ENCODE measurements around the gene SP3.

The SP3 gene

DNA sequence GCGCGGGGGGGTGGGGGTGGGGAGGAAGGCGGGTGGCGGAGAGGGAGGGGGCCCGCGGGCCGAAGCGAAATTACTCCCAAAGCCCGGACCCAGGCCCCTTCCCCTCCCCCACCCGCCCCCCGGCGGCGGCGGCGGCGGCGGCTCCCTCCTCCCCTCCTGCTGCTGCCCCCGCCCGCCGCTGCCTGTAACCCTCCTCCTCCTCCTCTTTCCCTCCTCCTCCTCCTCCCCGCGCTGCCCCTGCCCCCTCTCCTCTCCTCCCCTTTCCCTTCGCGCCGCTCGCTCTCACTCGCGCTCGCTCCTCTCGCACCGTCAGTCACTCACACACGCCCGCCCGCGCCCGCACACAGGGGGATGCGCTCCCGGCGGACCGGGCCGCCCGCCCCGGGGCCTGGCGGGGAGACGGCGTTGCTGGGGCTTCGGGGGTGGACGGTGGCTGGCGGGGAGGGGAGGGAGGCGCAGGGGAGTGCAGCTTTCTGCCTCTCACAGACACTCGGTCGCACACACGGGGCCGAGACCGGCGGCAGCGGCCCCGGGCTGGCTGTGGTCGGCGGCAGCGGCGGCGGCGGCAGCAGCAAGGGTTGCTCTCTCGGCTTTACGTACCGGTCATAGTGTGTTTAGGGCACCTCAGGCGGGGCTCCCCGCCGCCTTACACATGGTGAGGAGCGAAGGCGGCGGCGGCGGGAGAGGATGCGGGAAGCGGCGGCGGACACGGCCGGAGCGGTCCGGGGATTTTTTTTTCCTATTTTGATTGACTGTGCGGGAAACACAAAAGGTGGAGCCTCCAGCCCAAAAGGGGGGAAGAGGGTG, 405 bp downstream of the SP3 start:
- DNase-seq, result peak; percentile 90

DNA sequence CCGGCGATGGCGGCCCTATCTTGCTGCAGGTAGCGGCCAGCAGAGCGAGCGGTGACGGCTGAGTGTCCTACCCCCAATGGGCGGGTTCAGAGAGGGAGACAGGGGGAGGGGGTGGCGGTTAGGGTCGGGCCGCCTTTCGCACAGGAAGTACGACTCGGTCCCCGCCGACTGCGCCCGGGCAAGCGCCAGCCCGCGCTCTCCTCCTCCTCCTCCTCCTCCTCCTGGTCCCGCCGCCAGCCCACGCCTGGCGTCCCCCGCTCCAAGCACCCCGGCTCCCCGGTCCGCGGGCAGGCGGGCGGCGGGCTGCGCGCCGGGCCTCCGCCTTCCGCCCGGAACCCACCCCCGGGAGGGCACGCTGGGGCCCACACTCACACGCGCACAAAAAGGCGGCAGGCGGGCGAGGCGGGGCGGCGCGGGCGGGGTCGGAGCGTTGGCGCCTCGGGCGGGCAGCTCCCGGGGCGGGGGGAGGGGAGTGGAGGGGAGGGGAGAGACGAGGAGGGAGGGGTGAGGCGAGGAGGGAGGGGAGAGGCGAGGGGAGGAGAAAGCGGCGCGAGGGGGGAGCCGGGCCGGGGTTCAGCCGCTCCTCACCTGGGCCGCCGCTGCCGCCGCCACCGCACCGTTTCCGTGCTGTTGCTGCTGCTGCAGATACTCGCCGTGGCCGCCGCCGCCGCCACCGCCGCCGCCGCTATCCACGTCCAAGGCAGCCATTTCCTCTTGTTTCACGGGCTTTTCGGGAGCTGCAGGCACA, 1.2 kb downstream of the SP3 start:
- peak; percentile 95 for DNase-seq

DNA sequence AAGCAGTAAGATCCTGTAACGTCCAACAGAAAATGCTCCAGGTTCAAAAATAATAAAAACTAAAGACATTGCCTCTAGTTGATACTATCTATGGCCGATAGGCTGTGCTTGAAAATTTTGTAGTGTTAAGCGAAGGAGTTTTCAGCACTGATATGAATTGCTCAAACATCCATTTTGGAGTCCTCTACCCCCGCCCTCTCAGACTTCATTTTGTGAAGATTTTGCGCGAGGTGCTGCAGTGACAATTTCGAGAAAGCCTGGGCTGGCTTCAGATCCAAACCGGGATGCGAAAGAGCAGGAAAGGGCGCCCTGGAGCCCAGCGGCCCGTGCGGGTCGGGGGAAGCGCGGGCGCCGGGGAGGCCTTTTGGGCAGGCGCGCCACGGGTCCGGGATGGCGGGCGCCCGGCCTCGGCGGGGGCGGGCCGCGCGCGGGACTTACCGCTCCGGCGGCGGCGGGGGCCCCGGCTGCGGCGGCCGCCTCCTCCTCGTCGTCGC, 1.8 kb downstream of the SP3 start:
- DNase-seq, result peak; percentile 71

DNA sequence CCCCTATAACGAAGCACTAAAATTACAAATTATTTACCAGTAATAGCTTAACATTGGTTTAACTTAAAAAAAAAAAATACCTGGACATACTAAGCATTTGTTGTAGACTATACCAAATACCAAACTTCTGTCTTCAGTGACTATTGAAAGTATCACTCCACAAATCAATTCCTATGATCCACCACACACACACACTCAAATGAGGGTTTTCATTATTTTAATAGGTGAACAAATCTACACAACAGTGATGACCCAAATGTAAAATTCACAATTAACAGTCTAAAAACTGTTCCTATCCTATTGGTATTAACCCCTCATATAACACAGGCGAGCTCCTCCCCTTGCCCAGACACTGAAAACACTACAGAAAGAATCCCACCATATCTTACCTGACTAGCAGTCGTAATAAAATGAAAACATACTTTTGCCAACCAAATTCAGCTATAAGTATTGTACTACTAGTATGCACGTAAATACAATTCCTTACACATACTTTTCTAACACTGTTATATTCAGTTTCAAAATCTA, 2.5 kb downstream of the SP3 start:
- no peak for DNase-seq

DNA sequence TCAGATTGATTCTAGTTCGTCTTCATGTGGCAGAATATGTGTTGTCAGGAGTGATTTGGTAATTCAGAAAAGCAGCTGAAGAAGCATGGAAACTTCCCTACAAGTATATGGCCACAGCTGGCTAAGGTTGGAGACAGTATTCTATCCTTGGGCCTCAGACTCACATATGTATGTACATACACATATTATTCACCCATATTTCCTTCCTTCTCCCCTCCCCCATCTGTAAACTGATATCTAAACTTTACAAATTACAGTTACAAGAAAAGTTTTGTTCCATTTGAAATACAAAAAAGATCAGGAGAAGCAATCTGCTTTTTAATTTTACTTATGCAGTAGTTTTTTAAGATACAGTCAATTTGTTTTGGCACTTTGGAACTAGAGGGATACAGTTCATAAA, 3.1 kb downstream of the SP3 start:
- DNase-seq, result no peak

DNA sequence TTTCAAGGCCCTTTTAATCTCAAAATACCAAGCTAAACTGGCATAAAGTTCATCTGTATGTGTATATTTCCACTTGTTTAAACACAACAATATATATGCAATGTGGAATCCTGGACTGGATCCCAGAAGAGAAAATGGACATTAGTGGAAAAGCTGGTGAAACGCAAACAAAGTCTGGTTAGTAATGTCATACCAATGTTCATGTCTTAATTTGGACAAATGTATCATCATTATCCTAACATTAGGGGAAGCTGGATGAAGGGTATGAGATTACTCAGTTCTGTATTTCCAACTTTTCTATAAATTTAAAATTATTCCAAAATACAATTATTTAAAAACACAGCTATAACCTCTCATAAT, 3.8 kb downstream of the SP3 start:
- DNase-seq, result no peak

DNA sequence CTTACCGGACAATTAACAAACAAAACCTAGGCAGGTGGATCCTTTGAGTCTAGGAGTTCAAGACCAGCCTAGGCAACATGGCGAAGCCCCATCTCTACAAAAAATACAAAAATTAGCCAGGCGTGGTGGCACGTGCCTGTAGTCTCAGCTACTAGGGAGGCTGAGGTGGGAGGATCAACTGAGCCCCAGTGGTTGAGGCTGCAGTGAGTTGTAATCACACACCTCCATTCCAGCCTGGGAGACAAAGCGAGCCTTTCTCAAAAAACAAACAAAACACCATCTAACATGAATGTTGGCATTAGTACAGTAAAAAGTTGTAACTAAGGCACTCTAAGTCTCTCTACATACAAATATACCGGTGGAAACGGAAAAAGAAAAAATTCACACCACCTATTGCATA, 5.3 kb downstream of the SP3 start:
- no peak for DNase-seq

DNA sequence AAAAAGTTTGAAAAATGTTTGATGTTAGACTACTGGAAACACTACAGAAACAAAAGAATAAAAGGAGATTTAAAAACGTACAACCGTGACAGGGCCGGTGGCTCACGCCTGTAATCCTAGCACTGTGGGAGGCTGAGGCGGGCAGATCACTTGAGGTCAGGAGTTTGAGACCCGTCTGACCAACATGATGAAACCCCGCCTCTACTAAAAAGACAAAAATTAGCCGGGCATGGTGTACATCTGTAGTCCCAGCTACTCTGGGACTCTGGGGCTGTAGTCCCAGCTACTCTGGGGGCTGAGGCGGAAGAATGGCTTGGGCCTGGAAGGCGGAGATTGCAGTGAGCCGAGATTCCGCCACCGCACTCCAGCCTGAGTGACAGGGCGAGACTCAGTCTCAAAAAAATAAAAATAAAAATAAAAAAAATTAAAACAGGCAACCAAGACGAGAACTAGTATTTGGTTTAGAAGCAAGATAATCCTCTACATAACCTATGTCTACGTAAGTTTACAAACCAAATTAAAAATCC, 5.8 kb downstream of the SP3 start:
- no peak for DNase-seq

DNA sequence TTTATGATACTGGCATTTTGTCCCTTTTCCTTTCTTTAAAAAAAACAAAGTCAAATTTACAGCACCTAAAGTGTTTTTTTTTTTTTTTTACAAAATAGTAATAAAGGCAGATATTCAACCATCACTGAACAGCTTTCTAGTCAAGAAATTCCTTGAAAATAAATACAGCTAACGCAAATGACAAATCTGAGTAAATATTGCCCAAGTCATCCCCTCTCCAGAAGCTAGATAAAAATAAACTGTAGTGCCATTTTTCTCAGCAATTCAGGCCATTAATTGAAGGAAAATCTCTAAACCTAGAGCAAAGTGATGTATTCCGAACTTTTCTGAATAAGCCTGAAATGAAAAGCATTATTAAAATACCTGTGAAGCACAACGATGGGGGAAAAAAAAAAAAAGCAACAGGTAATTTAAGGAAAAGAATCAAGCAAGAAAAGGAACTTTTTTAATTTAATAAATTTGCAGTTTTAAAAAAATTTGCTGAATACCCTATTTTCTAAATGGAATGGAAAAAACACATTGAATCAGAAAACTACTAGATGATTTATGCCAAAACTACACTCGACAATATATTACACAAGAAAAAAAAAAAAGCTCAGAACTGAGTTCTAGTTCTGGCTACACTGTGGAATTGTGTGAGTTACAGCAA, 6.9 kb downstream of the SP3 start:
- no peak for DNase-seq

DNA sequence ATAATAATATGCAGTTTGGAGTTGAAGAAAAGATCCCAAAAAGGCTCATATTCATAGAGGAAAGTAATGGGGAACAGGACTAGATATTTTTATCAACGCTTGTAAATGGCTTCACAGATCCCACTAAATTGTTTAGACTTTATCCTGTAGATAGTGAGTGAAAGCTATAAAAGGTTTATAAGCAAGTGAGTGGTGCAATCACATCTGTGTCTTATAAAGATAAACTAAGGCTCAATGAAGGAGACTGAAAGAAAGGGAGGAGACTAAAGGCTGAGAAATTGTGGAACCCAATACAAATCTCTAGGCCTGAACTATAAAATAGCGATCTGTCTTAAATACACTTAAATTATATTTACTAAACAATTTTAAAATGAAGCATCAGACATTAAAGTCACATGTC, 7.7 kb downstream of the SP3 start:
- DNase-seq, result no peak

DNA sequence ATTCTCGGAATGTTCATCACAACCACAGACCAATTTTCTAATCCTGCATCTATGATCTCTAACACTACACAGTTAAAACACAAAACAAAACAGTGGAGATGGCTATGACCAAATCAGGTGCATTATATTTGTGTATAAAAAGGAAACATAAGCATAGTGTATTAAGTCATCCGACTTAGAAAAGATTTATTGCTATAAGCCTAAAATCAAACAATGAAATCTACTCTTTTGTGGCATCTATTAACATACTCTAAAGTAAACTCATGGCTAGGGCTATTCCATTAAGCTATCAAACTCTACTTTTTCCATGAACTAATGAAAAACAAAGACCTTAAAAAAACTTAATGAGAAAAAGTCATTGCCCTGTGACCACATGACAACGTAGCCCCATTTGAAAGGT, 8.7 kb downstream of the SP3 start:
- no peak for DNase-seq

DNA sequence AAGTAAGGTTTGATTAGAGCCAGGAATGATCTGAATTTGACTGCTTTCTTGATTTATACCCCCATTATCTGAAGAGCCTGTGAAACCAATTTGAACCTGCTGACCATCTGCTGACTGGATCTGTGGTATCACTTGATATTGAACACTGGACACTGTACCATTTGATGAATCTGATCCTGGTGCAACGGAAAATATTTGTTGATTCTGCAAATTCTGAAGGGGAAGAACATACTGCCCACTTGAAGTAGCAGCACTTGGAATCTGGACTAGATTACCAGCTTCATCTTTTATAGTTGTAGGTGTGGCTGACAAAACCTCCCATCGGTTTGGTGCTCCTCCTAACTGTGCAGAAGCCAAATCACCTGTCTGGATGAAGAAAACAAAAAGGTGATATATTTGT, 9.3 kb downstream of the SP3 start:
- no peak for DNase-seq

DNA sequence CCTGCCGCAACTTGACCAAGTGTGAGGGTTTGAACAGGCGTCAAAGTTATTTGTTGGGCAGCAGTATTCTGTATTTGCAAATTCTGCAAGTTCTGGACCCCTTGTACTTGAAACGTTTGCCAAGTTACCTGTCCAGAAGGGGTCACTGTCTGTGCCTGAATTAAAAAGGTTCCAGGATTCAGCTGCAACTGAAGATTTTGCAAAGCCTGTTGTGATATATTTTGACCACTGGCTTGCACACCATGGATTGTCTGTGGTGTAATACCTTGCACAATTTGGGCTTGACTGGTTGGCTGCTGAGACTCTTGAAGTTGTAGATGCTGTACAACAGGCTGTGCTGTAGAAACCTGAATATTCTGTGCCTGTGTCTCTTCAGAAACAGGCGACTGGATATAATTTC, 10.2 kb downstream of the SP3 start:
- DNase-seq, result no peak

DNA sequence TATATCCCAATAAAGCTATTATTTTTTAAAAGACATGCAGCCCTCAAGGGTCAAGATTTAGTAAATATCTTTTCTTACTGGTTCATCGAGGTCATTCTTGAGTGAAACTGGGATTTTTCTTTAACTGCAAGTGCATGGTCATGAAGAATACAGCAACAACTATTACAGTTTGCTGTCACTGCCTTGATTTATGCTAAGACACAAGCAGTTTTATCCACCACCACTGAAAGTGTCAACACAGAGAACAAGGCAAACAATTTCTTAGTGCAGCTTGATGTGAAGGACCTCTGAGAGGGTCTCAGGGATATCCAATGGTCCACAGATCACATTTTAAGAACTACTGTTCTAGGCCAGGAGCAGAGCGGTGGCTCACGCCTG, 12.1 kb downstream of the SP3 start:
- no peak for DNase-seq

DNA sequence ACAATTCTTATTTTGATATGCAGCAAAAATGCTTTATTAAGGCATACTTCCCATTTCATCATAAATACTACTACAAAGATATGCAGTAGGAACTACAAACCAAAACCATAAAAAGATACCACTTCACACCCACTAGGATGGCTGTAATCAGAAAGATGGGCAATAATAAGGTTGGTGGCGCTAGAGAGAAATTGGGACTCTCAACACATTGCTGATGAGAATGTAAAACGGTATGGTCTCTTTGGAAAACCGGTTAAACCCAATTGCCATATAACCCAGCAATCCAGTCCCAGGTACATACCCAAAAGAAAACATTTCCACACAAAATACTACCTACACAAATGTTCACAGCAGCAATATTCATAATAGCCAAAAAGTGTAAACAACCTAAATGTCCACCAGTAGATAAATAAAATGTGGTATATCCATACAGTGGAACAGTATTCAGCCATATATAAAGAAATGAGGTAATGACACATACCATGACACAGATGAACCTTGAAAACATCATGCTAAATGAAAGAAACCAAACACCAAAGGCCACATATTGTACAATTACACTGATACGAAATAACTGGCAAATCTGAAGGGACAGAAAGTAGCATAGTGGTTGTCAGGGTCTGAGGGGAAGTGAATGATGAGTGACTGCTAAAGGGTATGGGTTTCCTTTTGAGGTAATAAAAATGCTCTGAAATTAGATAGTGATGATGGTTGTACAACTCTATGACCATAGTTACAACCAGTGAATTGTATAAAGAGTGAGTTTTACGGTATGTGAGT, 12.7 kb downstream of the SP3 start:
- DNase-seq, result peak; percentile 13

DNA sequence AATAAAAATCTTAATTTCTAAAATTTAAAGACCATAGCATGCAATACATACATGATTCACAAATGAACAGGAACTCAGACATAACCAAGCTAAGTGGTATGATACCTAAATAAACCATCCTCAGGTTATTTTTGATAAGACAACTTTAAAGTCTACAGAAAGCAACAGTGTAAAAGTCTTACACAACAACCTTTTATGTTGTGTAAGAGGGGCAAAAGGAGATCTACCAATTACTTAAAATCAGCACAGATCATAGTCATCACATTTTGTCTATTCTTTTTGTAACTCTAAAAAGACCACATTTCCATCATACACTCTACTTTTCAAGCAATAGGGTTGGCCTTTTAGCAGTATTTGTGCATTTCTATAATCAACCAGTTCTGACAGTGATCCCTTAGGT, 16.3 kb downstream of the SP3 start:
- DNase-seq, result no peak

DNA sequence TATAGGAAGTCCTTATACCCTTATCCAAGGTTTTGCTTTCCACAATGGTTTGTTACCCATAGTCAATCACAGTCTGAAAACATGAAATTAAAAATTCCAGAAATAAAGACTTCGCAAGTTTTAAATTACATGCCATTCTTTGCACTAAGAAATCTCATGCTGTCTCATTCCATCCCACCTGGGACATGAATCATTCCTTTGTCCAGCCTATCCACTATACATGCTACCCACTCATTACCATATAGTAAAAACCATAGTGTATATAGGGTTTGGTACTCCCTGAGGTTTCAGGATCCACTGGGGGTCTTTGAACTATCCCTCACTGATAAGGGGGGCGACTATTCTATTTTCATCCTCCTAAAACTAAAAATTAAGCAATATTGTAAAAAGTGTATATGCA, 17.0 kb downstream of the SP3 start:
- DNase-seq, result no peak

DNA sequence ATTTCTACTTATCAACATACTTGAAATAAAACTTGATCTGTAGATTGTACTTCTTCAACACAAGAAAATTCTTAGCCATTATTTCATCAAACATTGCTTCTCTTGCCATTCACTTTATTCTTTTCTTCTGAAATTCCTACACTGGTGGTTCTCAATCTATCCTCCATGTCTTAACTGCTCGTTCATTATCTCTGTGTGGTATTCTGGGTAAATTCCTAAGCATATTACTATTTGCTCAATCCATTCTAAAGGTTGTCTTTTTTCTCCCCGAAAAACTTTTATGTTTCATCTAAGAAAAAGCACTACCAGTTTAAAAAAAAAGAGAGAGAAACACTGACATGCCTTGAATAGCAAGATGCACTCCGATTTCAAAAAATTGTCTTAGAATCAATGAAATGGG, 18.0 kb downstream of the SP3 start:
- no peak for DNase-seq

DNA sequence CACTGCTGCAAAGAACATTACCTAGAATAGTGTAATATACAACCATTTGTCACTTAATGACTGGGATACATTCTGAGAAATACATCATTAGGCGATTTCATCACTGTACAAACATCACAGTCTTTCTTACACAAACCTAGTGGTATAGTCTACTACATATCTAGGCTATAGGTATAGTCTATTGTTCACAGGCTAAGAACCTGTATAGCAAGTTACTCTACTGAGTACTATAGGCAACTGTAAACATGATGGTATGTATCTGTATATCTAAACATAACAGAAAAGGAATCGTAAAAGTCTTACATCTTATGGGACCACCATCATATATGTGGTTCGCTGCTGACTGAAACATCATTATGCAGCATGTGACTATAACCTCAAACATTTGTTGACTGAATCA, 21.4 kb downstream of the SP3 start:
- no peak for DNase-seq

DNA sequence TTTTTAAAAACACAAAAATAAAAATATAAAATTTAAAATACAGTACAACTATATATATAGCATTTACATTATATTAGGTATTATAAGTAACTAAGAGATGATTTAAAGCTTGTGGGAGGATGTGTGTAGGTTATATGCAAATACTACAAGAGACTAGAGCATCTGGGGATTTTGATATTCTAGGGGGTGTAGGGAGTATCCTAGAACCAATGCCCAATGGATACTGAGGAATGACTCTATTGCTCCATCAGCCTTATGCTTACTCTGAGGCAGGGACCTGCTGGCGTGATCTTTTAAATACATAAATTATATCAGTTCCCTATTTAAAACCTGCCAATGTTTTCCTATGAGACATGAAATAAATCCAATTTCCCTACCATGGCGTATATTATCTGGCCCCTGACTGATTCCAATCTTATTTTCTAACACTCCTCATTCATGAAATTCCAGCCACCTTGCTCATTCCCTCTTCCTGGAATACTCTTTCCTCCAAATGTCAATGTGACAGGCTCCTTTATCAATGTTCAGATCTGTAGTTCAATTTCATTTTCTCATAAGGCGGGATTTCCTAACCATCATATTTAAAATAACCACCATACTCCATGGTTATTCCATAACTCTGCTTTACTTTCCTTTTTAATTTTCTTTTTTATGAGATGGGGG, 22.2 kb downstream of the SP3 start:
- no peak for DNase-seq

DNA sequence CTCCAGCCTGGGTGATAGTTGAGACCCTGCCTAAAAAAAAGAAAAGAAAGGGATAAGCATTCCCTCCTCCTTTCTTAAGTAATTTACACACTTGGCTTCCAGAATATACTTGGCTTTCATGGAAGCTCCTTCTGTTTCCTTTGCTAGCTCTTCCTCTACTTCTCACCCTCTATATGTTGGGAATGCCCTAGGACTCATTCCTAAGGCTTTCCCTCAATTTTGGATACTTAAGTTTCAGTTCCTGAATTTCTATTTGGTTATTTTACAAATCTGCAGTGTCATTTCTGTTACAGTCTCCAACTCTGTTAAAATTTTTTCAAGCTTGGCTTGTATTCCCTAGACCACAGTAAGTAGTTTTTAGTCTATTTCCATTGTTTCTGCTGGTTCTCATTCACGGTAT, 23.6 kb downstream of the SP3 start:
- no peak for DNase-seq
